NCI-H1417 treated with DMSO at 0.1 percent for 48 hours (cell line): ENCODE data around the gene WDR5.
"Not testable (repeated sequence)": the region's sequence is repeated elsewhere in the genome, so short reads cannot be mapped to it uniquely, and the experiment has no call there.

Experiments used
- DNase-seq: peaks from one replicate; lab custom pipeline; 2025; lab: John Stamatoyannopoulos, UW

WDR5 gene

GRCh38 chr9:134135343-134136117 is at the start of gene WDR5:
Gene WDR5 (plus strand): TSS chr9:134136082. CDS start chr9:134139878, 3,796 bp downstream.
- DNase-seq: peak; percentile 53

- no peak for DNase-seq
These were observed 47.7 kb upstream of the WDR5 start for GRCh38 chr9:134088063-134088725.

DNA sequence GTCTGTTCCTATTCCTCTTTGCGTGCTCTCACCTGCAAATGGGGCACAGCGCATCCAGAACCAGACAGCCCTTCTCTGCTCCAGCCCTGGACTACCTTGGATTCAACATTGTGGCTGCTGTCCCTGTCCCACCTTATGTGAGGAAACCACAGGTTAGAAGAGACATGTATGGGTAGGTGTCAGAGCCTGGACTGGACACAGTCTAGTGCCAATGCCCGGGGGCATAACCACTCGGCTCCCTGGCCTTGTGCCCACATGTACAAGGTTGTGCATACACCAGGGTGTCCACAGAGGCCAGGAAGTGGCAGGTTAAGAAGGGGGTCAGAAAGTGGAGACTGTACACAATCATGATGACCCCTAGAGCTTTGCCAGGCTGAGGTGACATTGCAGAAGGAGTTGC is 45.9 kb upstream of the WDR5 start:
- DNase-seq: no peak

DNA sequence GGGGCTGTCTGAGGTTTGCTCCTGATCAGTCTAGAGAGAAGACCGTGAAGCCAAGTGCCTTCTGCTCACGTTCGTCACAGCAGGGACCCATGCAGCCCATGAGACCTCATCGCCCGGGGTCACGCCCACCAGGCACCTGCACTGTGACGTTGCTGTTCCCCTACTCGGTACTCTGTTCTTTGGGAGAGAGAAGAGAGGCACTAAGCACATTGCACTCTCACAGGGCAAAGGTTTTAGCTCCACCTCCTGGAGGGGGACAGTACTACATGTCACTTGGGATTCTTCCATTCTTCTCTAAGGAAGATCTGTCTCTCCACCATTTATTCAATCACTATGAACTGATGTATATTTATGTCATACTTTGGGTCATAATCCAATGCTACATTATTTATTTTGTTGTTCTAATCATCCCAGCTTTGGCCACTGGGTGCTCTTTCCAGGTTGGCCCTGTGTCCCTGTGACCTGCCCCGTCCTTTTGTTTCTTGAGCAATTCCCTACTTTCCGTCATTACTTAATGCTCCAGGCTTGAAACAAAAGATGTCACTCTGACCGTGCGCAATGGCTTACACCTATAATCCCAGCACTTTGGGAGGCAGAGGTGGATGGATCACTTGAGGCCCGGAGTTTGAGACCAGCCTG is 36.6 kb upstream of the WDR5 start:
- DNase-seq: no peak

- DNase-seq: no peak
These were observed 35.8 kb upstream of the WDR5 start for GRCh38 chr9:134100040-134100439.

DNA sequence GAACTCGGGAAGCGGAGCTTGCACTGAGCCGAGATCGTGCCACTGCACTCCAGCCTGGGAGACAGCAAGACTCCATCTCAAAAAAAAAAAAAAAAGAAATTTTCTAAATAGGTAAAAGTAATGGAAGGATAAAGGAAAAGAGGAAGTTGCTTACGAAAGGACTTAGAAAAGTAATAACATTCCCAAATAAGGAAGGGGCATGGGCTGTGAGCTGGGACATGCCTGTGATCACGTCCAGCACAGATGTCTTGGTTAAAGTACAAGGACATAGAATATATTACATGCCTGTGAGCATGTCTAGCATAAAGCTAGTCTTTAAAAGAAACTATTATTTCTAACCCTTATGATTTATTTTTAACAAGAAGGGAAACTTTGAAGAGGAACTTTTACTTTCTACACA is 34.7 kb upstream of the WDR5 start:
- DNase-seq: not testable (repeated sequence)

- no peak for DNase-seq
These were observed 34.2 kb upstream of the WDR5 start for GRCh38 chr9:134101623-134102149.

DNA sequence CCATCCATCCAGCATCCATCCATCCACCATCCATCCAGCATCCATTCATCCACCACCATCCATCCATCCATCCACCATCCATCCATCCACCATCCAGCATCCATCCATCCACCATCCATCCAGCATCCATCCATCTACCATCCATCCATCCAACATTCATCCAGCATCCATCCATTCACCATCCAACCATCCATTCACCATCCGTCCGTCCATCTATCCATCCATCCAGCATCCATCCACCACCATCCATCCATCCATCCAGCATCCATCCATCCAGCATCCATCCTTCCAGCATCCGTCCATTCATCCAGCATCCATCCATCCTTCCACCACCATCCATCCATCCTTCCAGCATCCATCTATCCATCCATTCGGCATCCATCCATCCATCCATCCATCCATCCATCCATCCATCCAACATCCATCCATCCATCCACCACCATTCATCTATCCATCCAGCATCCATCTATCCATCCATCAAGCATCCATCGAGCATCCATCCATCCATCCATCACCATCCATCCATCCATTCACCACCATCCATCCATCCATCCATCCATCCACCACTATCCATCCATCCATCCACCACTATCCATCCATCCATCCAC is 32.4 kb upstream of the WDR5 start:
- DNase-seq: no peak

GRCh38 chr9:134111064-134111463 is 24.8 kb upstream of the WDR5 start:
- no peak for DNase-seq

DNA sequence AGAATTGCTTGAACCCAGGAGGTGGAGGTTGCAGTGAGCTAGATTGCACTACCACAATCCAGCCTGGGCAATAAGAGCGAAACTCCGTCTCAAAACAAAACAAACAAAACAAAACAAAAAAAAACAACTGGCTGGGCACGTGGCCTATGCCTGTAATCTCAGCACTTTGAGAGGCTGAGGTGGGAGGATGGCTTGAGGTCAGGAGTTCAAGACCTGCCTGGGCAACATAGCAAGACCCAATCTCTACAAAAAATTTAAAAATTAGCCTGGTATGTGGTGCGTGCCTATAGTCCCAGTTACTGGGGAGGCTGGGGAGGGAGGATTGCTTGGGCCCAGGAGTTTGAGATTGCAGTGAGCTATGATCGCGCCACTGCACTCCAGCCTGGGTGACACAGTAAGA is 23.3 kb upstream of the WDR5 start:
- DNase-seq: no peak

- not testable (repeated sequence) for DNase-seq
These were observed 16.9 kb upstream of the WDR5 start for GRCh38 chr9:134118972-134119371.

GRCh38 chr9:134123764-134124128 is 12.1 kb upstream of the WDR5 start:
- no peak for DNase-seq

DNA sequence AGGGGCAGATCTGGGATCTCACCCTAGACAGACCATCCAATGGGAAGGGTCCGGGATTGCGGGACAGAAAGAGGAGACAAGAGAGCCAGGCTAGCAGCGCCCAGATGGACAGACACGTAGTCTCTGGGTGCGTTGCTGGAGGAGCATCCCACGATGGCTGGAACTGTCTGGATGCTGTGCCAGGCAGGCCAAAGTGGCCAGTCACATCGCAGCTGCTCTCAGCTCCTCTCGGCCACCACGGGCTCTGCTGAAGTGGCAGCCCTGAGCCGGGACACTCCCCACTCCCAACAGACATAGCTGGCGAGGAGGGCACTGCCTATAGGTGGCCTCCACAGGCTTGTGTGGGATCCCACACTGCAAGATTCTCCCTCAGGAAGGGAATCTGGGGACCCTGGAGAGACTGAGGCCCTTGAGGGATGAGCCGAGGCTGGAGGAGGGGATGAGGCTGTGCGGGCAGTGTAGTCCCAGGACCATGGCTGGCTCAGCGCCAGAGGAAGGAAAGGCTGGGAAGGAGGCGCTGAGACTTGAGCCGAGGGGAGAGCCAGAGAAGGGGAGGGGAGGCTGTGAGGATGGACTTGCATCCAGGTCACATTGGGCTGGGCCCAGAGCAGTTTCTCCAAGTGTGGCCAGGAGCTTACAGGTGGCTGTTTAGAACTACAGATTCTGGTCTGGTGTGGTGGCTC is 10.3 kb upstream of the WDR5 start:
- DNase-seq: no peak

- DNase-seq: no peak
These were observed 9.5 kb upstream of the WDR5 start for GRCh38 chr9:134126373-134126772.

- no peak for DNase-seq
These were observed 8.8 kb upstream of the WDR5 start for GRCh38 chr9:134127065-134127580.

DNA sequence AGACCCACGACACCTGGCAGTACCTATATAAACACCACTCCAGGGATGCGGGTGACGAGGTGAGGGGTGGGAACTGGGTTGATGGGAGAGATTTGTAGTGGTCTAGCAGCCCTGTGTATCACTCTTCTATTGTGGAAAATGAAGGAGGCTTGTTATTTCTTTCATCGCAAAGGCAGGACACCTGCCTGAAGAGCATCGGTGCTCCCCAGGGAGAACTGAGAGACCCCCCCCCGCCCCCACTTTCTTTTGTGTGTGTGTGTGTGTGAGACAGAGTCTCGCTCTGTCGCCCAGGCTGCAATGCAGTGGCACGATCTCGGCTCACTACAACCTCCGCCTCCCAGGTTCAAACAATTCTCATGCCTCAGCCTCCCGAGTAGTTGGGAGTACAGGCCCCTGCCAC is 8.3 kb upstream of the WDR5 start:
- no peak for DNase-seq

DNA sequence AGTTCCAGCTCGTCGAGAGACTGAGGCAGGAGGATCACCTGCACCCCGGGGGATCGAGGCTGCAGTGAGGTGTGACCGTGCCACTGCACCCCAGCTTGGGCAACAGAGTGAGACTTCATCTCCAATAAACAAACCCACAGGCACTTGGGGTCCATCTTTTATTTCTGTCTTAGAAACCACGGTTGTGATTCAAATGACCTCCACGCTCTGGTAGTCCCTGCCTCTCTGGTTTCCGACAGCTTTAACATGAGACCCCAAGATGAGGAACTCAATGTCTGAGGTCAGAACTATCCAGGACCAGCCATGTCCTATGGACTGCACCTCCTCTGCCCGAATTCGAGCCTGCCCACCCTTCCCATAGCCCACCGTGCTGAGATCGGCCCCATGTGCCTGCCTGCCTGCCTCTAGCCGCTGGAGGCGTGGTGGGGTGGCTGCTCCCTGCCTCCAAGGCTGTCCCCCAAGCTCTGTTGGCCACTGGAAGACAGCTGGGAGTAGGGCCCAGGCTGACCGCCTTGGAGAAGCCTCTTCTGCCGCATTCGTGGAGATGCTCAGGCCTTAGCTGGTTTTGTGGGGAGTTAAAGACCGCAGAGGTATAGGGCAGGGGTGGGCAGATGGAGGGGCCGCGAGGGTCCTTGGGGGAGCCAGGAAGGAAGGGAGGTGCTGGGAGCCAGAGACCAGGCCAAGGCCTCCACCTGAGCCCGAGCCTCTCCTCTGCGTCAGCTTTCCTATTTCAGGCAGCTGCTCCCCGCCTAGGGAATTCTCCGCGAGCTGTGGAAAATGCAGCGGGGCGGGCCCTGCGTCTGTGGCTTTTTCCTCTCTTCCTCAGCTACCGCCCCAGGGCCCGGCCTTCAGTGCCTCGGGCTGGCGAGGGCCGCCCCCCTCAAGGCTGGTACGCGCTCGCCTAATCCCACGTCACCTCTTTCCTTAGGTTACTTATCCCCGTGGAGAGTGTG is 6.9 kb upstream of the WDR5 start:
- DNase-seq: no peak

DNA sequence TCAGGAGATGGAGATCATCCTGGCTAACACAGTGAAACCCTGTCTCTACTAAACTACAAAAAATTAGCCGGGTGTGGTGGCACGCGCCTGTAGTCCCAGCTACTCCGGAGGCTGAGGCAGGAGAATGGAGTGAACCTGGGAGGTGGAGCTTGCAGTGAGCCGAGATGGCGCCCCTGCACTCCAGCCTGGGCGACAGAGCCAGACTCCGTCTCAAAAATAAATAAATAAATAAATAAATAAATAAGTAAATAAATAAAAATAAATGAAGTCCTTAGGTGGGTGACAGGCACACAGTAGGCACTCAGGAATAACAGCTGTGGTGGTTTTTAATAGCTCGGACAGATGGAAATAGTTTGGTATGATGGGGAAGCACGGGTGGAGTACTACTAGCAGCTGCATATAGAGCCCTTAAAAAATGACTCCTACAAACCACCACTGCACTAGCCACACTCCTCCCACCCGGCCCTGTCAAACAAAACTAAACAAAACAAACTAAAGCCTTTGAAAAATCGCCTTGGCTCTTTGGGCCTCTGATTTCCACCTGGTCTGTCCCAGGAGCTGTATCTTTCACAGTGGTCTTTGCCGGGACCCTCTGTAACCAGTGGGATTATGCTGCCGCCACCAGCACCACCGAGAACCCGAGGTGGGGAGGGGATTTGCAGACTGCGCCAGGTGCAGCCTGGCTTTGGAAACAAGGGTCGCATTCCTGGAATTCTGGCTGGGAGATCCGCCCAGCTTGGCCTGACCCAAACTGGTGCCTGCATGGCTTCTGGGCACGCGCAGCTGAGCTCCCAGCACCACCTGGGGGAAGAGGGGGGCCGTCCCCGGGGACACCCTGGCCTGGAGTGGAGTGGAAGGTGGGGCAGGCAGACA is 5.1 kb upstream of the WDR5 start:
- no peak for DNase-seq

DNA sequence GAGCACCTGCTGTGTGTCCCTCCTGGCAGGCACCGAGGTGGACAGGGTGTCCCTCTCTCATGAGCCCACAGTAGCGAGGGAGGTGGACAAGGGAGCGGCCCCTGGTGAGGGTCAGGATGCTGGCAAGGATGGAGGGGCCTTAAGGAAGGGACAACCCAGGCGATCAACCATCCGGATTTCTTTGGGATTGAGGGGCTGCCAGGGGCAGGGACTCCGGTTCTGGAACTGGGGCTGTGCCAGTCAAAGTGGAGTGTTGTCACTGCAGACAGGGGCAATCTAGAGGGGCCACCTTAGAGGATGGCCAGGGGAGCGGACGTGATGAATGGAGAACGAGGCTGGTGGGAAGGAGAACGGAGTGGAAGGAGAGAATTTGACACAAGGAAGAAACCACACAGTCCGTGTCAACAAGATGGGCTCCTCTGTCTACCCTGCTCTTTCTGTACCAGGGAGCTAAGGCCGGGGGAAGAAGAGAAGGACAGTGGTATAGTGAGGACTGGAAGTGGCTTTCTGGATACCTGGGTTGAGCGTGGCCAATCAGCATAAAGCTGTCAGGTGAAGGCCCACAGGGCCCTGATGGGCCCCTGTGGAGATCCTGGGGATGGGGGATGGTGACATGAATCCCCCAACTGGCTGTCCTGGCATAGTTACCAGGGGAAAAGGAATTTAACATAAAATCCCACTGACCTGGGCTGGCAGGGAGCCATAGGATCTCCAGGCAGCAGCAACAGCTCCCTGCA is 4.2 kb upstream of the WDR5 start:
- no peak for DNase-seq
